Effector memory CD4-positive, alpha-beta T cell (primary cell): ENCODE results near the gene FAM20A.

Experiments used
- DNase-seq, 3 donors: peaks; one replicate each; pipeline ENCODE4 v3.0.0-alpha.2; 2020
- H3K27ac ChIP-seq: 2 replicates; pipeline ENCODE4 v1.7.0; 2013; ENCODE audit warnings: mild to moderate bottlenecking, low read length, moderate library complexity; ENCODE audit not compliant: insufficient read depth, poor library complexity, severe bottlenecking
- H3K27me3 ChIP-seq: replicated peaks from 2 replicates; pipeline ENCODE4 v1.7.0; 2013; ENCODE audit warnings: mild to moderate bottlenecking, low read length; ENCODE audit not compliant: insufficient read depth, control insufficient read depth, poor library complexity, severe bottlenecking
- H3K36me3 ChIP-seq: 2 replicates; pipeline ENCODE4 v1.7.0; 2013; ENCODE audit warnings: mild to moderate bottlenecking, low read length, moderate library complexity; ENCODE audit not compliant: control insufficient read depth, insufficient read depth
- H3K4me1 ChIP-seq: 2 replicates; pipeline ENCODE4 v1.7.0; 2013; ENCODE audit warnings: low read length, mild to moderate bottlenecking; ENCODE audit not compliant: control insufficient read depth, insufficient read depth, poor library complexity, severe bottlenecking
- H3K4me3 ChIP-seq: 2 replicates; pipeline ENCODE4 v1.7.0; 2013; ENCODE audit warnings: low read length, low read depth, mild to moderate bottlenecking; ENCODE audit not compliant: insufficient read depth, poor library complexity, severe bottlenecking
- H3K9me3 ChIP-seq: 2 replicates; pipeline ENCODE4 v1.7.0; 2013; ENCODE audit warnings: mild to moderate bottlenecking, low read length, moderate library complexity; ENCODE audit not compliant: control insufficient read depth

Gene FAM20A

DNA sequence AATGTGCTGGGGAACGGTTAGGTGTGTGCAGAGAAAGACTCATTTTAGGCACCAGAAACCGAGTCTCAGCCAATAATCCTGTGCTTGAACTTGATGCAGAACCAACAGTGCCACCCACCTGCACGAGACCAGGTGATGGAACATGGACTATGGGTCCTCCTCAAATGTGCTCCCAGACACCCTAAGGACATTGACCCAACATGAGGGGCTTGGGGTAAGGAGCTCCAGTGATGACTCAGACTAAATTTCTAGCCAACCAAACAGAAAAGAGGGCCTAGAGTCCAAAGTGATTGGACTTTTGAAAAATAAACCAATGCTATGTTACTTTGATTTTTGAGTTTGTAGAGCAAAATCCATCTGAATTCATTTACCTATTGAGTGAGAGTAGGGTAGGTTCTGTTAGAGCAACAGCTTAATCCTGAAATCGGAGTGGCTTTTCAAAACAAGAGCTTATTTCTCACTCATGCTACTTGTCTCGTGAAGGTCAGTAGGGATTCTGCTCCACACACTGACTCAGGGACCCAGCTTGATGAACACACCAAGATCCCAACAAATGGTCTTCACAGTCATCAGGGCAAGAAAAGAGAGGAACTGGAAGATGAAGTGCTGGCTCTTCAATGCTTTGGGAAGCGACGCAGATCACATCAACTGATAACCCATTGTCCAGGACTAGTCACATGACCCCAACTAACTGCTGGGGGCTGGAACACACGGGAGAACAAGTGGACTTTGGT lies 21.8 kb downstream of the FAM20A start:
- no peak for DNase-seq
- Histone ChIP-seq H3K27me3 (no peaks in the 10 kb centered on the region), H3K9me3 (no peaks in the 10 kb centered on the region), H3K36me3 (no peaks in the 10 kb centered on the region), H3K27ac (no peak overlapping the region), H3K4me3 (no peak overlapping the region), H3K4me1 (no peaks in the 10 kb centered on the region)

DNA sequence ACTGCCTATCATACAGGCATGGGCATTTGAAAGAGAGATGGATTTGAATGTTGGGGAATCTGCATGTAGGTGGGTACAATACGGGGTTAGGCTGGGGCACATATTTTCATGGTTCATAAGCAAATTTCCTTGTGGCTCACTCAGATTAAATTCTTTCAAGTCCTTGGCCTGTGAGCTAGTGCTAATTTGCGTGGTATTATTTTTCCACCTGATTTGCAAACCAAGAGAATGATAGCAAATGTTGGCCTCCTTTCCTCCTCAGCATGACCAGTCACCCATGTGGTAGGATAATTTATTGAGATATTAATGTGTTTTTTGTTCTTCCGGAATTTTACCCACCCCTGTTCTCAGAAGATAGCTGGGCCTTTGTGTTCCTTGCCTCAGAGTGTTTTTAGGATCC lies 22.9 kb downstream of the FAM20A start:
- Histone ChIP-seq H3K27ac (no peak overlapping the region), H3K36me3 (no peaks in the 10 kb centered on the region), H3K27me3 (no peaks in the 10 kb centered on the region), H3K9me3 (no peaks in the 10 kb centered on the region), H3K4me1 (no peaks in the 10 kb centered on the region), H3K4me3 (no peak overlapping the region)
- DNase-seq, result no peak

DNA sequence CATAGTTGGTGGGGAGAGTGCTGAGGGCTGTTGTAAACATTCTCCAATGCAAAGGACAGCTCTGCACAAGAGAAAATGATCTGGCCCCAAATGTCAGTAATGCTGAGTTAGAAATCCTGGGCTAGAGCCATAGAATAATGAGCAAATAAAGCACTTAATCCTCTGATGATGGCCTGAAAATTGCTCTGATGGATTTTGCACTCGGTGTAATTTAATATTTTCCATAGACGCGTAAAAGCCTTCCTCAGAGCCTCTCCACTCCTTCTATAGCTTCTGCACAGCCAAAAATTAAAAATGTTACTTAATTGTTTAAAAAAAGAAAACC lies 23.7 kb downstream of the FAM20A start:
- DNase-seq, result no peak
- no peaks in the 10 kb centered on the region for H3K27me3 ChIP-seq
- no peaks in the 10 kb centered on the region for H3K4me1 ChIP-seq
- no peaks in the 10 kb centered on the region for H3K36me3 ChIP-seq
- no peaks in the 10 kb centered on the region for H3K9me3 ChIP-seq
- H3K27ac ChIP-seq, result no peak overlapping the region
- H3K4me3 ChIP-seq, result no peak overlapping the region

DNA sequence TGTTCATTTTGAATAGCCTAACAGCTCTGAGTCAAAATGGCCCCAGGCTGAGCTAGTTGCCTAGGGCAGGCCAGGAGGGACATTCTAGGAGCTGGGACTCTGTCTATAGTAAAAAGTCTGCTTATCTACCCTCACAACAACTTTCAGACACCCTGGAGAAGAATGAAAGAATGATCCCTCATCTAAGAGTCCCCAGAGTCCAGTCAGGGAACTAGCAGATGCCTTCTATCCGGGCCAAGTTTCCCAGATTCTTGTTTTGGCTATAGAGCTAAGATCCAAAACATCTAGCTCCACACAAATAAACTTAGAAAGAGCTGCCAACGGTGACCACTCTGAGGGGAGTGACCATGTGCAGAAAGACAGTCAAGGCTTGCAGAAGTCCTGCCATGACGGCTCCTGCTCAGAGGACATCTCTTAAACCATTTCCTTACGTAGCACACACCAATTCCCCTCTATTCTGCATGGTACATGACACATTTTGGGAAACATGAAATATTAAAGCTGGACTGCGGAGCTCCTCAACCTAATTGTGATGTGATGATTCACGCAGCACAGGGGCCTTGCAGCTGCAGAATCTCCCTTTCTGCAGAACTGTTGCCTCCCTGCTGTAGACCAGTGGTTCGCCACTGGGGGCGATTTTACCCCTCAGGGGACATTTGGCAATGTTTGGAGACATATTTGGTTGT lies 24.2 kb downstream of the FAM20A start:
- no peaks in the 10 kb centered on the region for H3K36me3 ChIP-seq
- no peak for DNase-seq
- H3K27me3 ChIP-seq, result no peaks in the 10 kb centered on the region
- no peak overlapping the region for H3K27ac ChIP-seq
- H3K4me3 ChIP-seq, result no peak overlapping the region
- no peaks in the 10 kb centered on the region for H3K4me1 ChIP-seq
- no peaks in the 10 kb centered on the region for H3K9me3 ChIP-seq

DNA sequence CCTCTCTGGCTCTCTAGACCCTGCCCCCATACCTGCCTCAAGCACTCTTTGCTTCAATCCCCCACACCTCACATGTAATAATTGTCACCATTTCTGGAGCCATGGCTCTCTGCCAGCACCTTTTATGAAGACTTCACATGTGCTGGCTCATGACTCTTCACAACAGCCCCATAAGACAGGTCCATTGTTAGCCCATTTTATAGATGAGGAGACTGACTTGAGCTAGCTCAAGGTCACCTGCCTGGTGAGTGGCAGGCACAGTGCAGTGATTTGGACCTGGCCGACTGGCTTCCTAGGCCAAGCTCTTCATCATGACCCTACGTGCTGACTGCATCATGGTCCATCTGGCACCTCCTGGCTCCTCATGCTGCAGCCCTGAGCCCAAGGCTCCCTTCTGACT lies 25.0 kb downstream of the FAM20A start:
- Histone ChIP-seq H3K36me3 (no peaks in the 10 kb centered on the region), H3K27me3 (no peaks in the 10 kb centered on the region), H3K4me1 (no peaks in the 10 kb centered on the region), H3K27ac (no peak overlapping the region), H3K9me3 (no peaks in the 10 kb centered on the region), H3K4me3 (no peak overlapping the region)
- no peak for DNase-seq

DNA sequence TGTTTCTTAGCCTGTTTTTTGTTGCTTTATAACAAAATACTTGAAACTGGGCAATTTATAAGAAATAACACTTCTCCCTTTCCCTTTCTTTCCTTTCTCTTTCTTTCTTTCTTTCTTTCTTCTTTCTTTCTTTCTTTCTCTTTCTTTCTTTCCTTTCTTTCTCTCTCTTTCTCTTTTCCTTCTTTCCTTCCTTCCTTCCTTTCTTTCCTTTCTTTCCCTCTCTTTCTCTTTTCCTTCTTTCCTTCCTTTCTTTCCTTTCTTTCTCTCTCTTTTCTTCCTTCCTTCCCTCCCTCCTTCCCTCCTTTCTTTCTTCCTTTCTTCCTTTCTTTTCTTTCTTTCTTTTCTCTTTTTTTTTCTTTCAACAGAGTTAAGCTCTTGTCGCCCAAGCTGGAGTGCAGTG lies 27.8 kb downstream of the FAM20A start:
- Histone ChIP-seq H3K27me3 (no peaks in the 10 kb centered on the region), H3K4me1 (no peaks in the 10 kb centered on the region), H3K36me3 (no peaks in the 10 kb centered on the region), H3K9me3 (no peaks in the 10 kb centered on the region), H3K4me3 (no peak overlapping the region), H3K27ac (no peak overlapping the region)
- no peak for DNase-seq

DNA sequence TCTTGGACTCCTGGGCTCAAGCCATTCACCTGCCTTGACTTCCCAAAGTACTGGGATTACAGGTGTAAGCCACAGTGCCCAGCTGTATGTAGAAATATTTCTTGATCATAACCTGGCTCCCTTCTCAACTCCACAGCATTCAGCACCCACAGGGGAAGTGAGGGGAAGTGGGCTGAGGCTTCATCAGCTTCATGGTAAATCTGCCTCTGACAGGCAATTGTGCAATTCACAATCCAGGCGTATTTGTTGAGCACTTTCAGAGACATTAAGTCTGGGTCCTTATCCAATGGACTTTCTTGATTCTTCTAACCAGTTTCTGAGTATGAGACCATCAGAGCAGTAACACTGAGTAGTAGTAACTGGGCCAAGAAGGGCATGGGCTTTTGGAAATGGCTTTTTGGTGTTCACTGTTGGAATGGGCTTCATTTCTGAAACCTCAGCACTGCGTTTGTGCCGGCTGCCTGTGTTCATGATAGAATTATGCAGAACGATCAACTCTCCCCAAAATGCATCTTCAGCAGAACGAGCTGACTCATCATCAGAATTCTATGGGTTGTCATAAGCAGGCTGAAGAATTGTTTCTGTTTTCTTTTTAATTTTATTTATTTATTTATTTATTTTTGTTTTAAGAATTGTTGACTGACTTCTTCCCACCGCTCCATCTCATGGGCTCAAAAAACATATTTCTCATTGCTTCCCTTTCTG lies 28.9 kb downstream of the FAM20A start:
- DNase-seq, result no peak
- Histone ChIP-seq H3K27me3 (no peaks in the 10 kb centered on the region), H3K27ac (no peak overlapping the region), H3K4me3 (no peak overlapping the region), H3K4me1 (no peaks in the 10 kb centered on the region), H3K36me3 (no peaks in the 10 kb centered on the region), H3K9me3 (no peaks in the 10 kb centered on the region)

DNA sequence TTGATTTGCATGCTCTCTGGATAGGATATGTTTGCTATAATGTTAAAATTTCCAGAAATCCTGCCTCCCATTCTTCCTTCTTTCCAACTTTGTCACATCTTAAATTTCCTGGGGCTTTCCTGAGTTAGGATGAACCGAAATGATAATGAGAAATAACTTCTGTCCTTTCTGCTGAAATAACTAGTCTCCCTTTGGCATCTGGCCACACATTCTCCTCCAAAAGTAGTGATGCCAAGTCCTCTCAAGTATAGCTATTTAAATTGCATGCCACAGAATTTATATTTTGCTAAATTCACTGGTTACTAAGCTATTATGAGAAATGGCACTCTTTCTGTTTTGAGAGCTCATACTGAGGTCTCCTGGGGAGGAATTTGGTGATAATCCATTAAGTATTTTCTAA lies 30.6 kb downstream of the FAM20A start:
- no peak for DNase-seq
- Histone ChIP-seq H3K4me1 (no peaks in the 10 kb centered on the region), H3K4me3 (no peak overlapping the region), H3K27ac (no peak overlapping the region), H3K9me3 (no peaks in the 10 kb centered on the region), H3K36me3 (no peaks in the 10 kb centered on the region), H3K27me3 (no peaks in the 10 kb centered on the region)

DNA sequence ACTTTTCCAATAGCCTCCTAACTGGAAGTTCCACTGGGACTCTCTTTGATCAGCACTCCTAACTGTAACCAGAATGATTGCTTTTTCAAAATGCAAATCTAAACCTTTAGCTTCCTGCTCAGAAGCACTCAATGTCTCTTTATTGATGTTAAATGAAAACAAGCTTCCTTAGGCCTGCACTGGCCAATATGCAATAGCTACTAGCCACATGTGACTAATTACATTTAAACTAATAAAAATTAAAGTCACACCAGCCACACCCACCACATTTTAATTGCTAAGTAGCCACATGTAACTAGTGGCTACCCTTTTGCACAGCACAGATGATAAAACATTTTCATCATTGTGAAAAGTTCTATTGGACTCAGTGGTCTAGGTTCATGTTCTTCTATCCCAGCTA lies 31.8 kb downstream of the FAM20A start:
- Histone ChIP-seq H3K36me3 (no peaks in the 10 kb centered on the region), H3K4me3 (no peak overlapping the region), H3K4me1 (no peaks in the 10 kb centered on the region), H3K9me3 (no peaks in the 10 kb centered on the region), H3K27me3 (no peaks in the 10 kb centered on the region), H3K27ac (no peak overlapping the region)
- no peak for DNase-seq

DNA sequence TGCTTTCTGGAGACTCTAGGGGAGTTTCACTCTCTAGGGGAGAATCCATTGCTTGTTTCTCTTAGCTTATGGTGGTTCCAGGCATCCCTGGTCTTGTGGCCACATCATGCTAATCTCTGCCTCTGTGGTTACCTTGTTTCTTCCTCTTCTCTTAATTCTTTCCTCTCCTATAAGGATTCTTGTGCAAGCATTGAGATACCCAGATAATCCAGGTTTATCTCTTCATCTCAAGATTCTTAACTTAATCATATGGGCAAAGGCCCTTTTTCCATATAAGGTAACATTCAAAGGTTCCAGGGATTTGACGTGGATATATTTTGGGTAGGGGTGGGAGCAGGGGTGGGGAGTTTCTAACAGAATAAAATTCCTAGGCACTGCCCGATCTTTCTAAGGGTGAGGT lies 32.6 kb downstream of the FAM20A start:
- Histone ChIP-seq H3K4me3 (no peak overlapping the region), H3K27ac (no peak overlapping the region), H3K27me3 (no peaks in the 10 kb centered on the region), H3K36me3 (no peaks in the 10 kb centered on the region), H3K9me3 (no peaks in the 10 kb centered on the region), H3K4me1 (no peaks in the 10 kb centered on the region)
- no peak for DNase-seq
